Naive thymus-derived CD4-positive, alpha-beta T cell (primary cell): Measurements from ENCODE around the gene SLC39A10. TPM values are rescaled to one million over a fixed set of nuclear protein-coding genes. Genes with fewer than 3 reads are reported as not detected.

Experiments used
- ATAC-seq: fragments of 150-1000 bp; cut with Tn5 transposase; 2 replicates; pipeline ENCODE4 v1.10.0; 2021; ENCODE audit warnings: mild to moderate bottlenecking, moderate library complexity
- CTCF ChIA-PET: fragments of 350-600 bp; sonication (Branson Sonifier 250); formaldehyde crosslinking; loops from one replicate; lab custom pipeline; 2021; ENCODE audit warnings: antibody characterized with exemption; lab: Charles Lee
- POLR2A ChIA-PET: fragments of 350-600 bp; sonication (Branson Sonifier 250); formaldehyde crosslinking; loops from one replicate; lab custom pipeline; 2021; ENCODE audit warnings: antibody characterized with exemption, inconsistent platforms; lab: Charles Lee
- DNase-seq, 9 donors: peaks; one replicate each; pipeline versions ENCODE4 v3.0.0 to v3.0.0-alpha.2; 2020 to 2022; ENCODE audit warnings: mixed read lengths in 1 of 9
- H3K27ac ChIP-seq: one replicate; pipeline ENCODE4 v1.7.0; 2013; ENCODE audit warnings: mild to moderate bottlenecking, low read depth, low read length, moderate library complexity
- H3K27me3 ChIP-seq, 2 donors: one replicate each; pipeline ENCODE4 v1.7.0; 2013; ENCODE audit warnings: low read length in 2 of 2, mild to moderate bottlenecking in 2 of 2, moderate library complexity in 2 of 2; ENCODE audit not compliant: control insufficient read depth in 2 of 2, insufficient read depth in 2 of 2
- H3K36me3 ChIP-seq, 3 experiments: 1 replicate in 2 of 3; 2 replicates in 1 of 3; pipeline ENCODE4 v1.7.0; 2013; ENCODE audit warnings: low read length in 3 of 3, mild to moderate bottlenecking in 3 of 3, moderate library complexity in 1 of 3; ENCODE audit not compliant: insufficient read depth in 3 of 3, control insufficient read depth in 2 of 3
- H3K4me1 ChIP-seq, 2 donors: one replicate each; pipeline ENCODE4 v1.7.0; 2013; ENCODE audit warnings: low read length in 2 of 2, mild to moderate bottlenecking in 2 of 2, moderate library complexity in 1 of 2; ENCODE audit not compliant: control insufficient read depth in 2 of 2, insufficient read depth in 2 of 2
- H3K4me3 ChIP-seq: 2 replicates; pipeline ENCODE4 v1.7.0; 2013; ENCODE audit warnings: mild to moderate bottlenecking, low read length
- H3K9me3 ChIP-seq, 3 experiments: 1 replicate in 2 of 3; 2 replicates in 1 of 3; pipeline ENCODE4 v1.7.0; 2013; ENCODE audit warnings: low read length in 3 of 3; ENCODE audit not compliant: control insufficient read depth in 2 of 3
- H3K27ac Mint-ChIP-seq, 9 donors: one replicate each; pipeline ENCODE4 v1.8.0; 2020 to 2022; ENCODE audit warnings: mixed read lengths in 9 of 9, mild to moderate bottlenecking in 8 of 9, moderate library complexity in 5 of 9, inconsistent platforms in 2 of 9
- H3K27me3 Mint-ChIP-seq, 5 donors: one replicate each; pipeline ENCODE4 v1.8.0; 2021 to 2022; ENCODE audit warnings: mixed read lengths in 5 of 5, mild to moderate bottlenecking in 1 of 5
- H3K36me3 Mint-ChIP-seq, 5 donors: one replicate each; pipeline ENCODE4 v1.8.0; 2020 to 2022; ENCODE audit warnings: mixed read lengths in 5 of 5, mild to moderate bottlenecking in 3 of 5, inconsistent platforms in 1 of 5
- H3K4me1 Mint-ChIP-seq, 7 donors: one replicate each; pipeline ENCODE4 v1.8.0; 2020 to 2022; ENCODE audit warnings: mixed read lengths in 7 of 7, mild to moderate bottlenecking in 3 of 7, inconsistent platforms in 1 of 7
- H3K4me3 Mint-ChIP-seq, 10 donors: one replicate each; pipeline ENCODE4 v1.8.0; 2020 to 2022; ENCODE audit warnings: mild to moderate bottlenecking in 10 of 10, mixed read lengths in 10 of 10, moderate library complexity in 6 of 10, inconsistent platforms in 2 of 10
- H3K9me3 Mint-ChIP-seq, 11 donors: one replicate each; pipeline ENCODE4 v1.8.0; 2020 to 2022; ENCODE audit warnings: mixed read lengths in 11 of 11, mild to moderate bottlenecking in 4 of 11, inconsistent platforms in 1 of 11, moderate library complexity in 1 of 11
- intact Hi-C, 2 donors: fragments of 100-400 bp; cut with micrococcal nuclease; formaldehyde crosslinking; loops; one replicate each; pipeline ENCODE4 v1.15.1; 2023
- polyA plus RNA-seq, 2 donors: library from polyadenylated mRNA; unstranded; fragments of 300-500 nt; fragmentation: Illumina TruSeq; gene quantifications; one replicate each; pipeline ENCODE4 v1.2.3, GENCODE V29; 2021
- total RNA-seq, 6 experiments: library from RNA in 5 of 6; stranded (reverse) in 5 of 6; gene quantifications; 1 replicate in 5 of 6; 2 replicates in 1 of 6; pipeline ENCODE4 v1.2.3 and lab custom pipeline; 2021 to 2026

SLC39A10 gene
- total RNA-seq, result 10 to 100 TPM; 48.3 to 92.9 (median 60.7) TPM
- 10 to 100 TPM in 1 of 2 donors, 1 to 10 TPM in 1; 6.6 to 17.1 TPM for polyA plus RNA-seq
- 70.0 reads per million, percentile 78 among the genes with 10 or more reads in this experiment for total RNA-seq (lab: John Stamatoyannopoulos, UW)

- CTCF ChIA-PET, result interaction anchor here (0.7 to 2.4 kb wide), 10 partner anchors 8 to 1456 kb away, joined by 3 to 21 read pairs (median 4); no protein-coding TSS in a partner anchor
- peaks cover 7 to 36% (median 30%) of the 10 kb centered on the region in 7 donors for H3K4me1 Mint-ChIP-seq
- Histone ChIP-seq H3K27me3 (no peaks in the 10 kb centered on the region), H3K27ac (peak within 1 kb of the TSS; percentile 99), H3K9me3 (no peaks in the 10 kb centered on the region), H3K4me3 (peak within 1 kb of the TSS; percentile 81), H3K4me1 (peaks cover 3 to 24% of the 10 kb centered on the region in 2 donors), H3K36me3 (peaks cover 0 to 7% (median 0%) of the 10 kb centered on the region in 3 experiments)
- peak within 1 kb of the TSS; percentile 100 for H3K27ac Mint-ChIP-seq
- H3K36me3 Mint-ChIP-seq, result peaks cover 4 to 37% (median 12%) of the 10 kb centered on the region in 5 donors
- POLR2A ChIA-PET, result interaction anchor here (0.6 to 5.7 kb wide), 48 partner anchors 9 to 1575 kb away, joined by 3 to 196 read pairs (median 4); partner anchors contain the start of gene DNAH7
- peaks cover 0 to 10% (median 0%) of the 10 kb centered on the region in 11 donors for H3K9me3 Mint-ChIP-seq
- ATAC-seq, result peak; percentile 86
- peak; percentile 95 to 100 (median 98) for DNase-seq
- intact Hi-C loops, result loop anchor here (1.0 to 5.0 kb wide), 11 partner anchors 93 to 1860 kb away; partner anchors contain the start of genes STK17B (in 2 of the 2), DNAH7 (in 1 of the 2) and MOB4 (in 1 of the 2)
- peaks cover 0 to 9% (median 0%) of the 10 kb centered on the region in 5 donors for H3K27me3 Mint-ChIP-seq
- peak within 1 kb of the TSS; percentile 95 to 100 (median 99) for H3K4me3 Mint-ChIP-seq
Measured at GRCh38 chr2:195656859-195657633, at the start of gene SLC39A10. Gene SLC39A10 (plus strand): TSS chr2:195657226. CDS start chr2:195680043, 22,817 bp downstream.

- Histone ChIP-seq H3K4me3 (no peak overlapping the region), H3K27me3 (no peaks in the 10 kb centered on the region), H3K27ac (no peak overlapping the region), H3K9me3 (no peaks in the 10 kb centered on the region), H3K36me3 (no peaks in the 10 kb centered on the region), H3K4me1 (no peaks in the 10 kb centered on the region)
- peaks cover 0 to 3% (median 0%) of the 10 kb centered on the region in 11 donors for H3K9me3 Mint-ChIP-seq
- no peaks in the 10 kb centered on the region for H3K27me3 Mint-ChIP-seq
- H3K27ac Mint-ChIP-seq, result no peak overlapping the region
- H3K36me3 Mint-ChIP-seq, result peaks cover 0 to 22% (median 0%) of the 10 kb centered on the region in 5 donors
- no peak for DNase-seq
- CTCF ChIA-PET, result interaction anchor here (0.5 to 0.6 kb wide), 3 partner anchors 11 to 516 kb away, joined by 3 to 5 read pairs (median 3); no protein-coding TSS in a partner anchor
- intact Hi-C loops, result no loop called here
- H3K4me1 Mint-ChIP-seq, result peaks cover 5 to 33% (median 22%) of the 10 kb centered on the region in 7 donors
- no peak for ATAC-seq
- no peak overlapping the region for H3K4me3 Mint-ChIP-seq
- POLR2A ChIA-PET, result interaction anchor here (0.7 to 1.0 kb wide), 3 partner anchors 11 to 459 kb away, joined by 3 read pairs; no protein-coding TSS in a partner anchor
Measured at GRCh38 chr2:195608768-195609454, 48.1 kb upstream of the SLC39A10 start.

- Mint-ChIP-seq H3K36me3 (peaks cover 0 to 16% (median 0%) of the 10 kb centered on the region in 5 donors), H3K4me3 (no peak overlapping the region), H3K4me1 (peaks cover 2 to 31% (median 16%) of the 10 kb centered on the region in 7 donors), H3K27me3 (no peaks in the 10 kb centered on the region), H3K9me3 (no peaks in the 10 kb centered on the region), H3K27ac (no peak overlapping the region)
- H3K27me3 ChIP-seq, result no peaks in the 10 kb centered on the region
- ATAC-seq, result peak; percentile 53
- CTCF ChIA-PET, result interaction anchor here (0.6 kb wide), 1 partner anchor 201 kb away, joined by 4 read pairs; no protein-coding TSS in a partner anchor
- DNase-seq, result no peak
- H3K4me1 ChIP-seq, result no peaks in the 10 kb centered on the region
- H3K4me3 ChIP-seq, result no peak overlapping the region
- no peaks in the 10 kb centered on the region for H3K9me3 ChIP-seq
- H3K27ac ChIP-seq, result no peak overlapping the region
- H3K36me3 ChIP-seq, result no peaks in the 10 kb centered on the region
- intact Hi-C loops, result no loop called here
- POLR2A ChIA-PET, result no interaction called here
Measured at GRCh38 chr2:195610717-195611116, 46.3 kb upstream of the SLC39A10 start.

- H3K27ac Mint-ChIP-seq, result peak overlapping the region in 5 of 9 donors; percentile 4 to 77 (median 43)
- CTCF ChIA-PET, result interaction anchor here (1.1 kb wide), 1 partner anchor 12 kb away, joined by 3 read pairs; no protein-coding TSS in a partner anchor
Measured at GRCh38 chr2:195612611-195613495, 44.2 kb upstream of the SLC39A10 start.

GRCh38 chr2:195613922-195614321 is 43.1 kb upstream of the SLC39A10 start:
- intact Hi-C loops, result loop anchor here in 1 of 2 donors (2.0 kb wide), 1 partner anchor 17 kb away; no protein-coding TSS in a partner anchor

More at GRCh38 chr2:195612611-195613495, 44.2 kb upstream of the SLC39A10 start:
- Histone ChIP-seq H3K4me1 (no peaks in the 10 kb centered on the region), H3K36me3 (no peaks in the 10 kb centered on the region), H3K27me3 (no peaks in the 10 kb centered on the region), H3K4me3 (no peak overlapping the region), H3K27ac (no peak overlapping the region), H3K9me3 (no peaks in the 10 kb centered on the region)
- intact Hi-C loops, result loop anchor here in 1 of 2 donors (2.0 kb wide), 1 partner anchor 16 kb away; no protein-coding TSS in a partner anchor
- POLR2A ChIA-PET, result interaction anchor here (0.9 to 1.6 kb wide), 3 partner anchors 12 to 44 kb away, joined by 3 to 5 read pairs (median 5); partner anchors contain the start of gene SLC39A10
- no peaks in the 10 kb centered on the region for H3K9me3 Mint-ChIP-seq
- H3K36me3 Mint-ChIP-seq, result peaks cover 0 to 12% (median 0%) of the 10 kb centered on the region in 5 donors
- H3K4me3 Mint-ChIP-seq, result peak overlapping the region in 1 of 10 donors; percentile 17
- peaks cover 0 to 30% (median 16%) of the 10 kb centered on the region in 7 donors for H3K4me1 Mint-ChIP-seq
- H3K27me3 Mint-ChIP-seq, result no peaks in the 10 kb centered on the region
- DNase-seq (no peak), ATAC-seq (no peak)

More at GRCh38 chr2:195613922-195614321, 43.1 kb upstream of the SLC39A10 start:
- DNase-seq (no peak), ATAC-seq (no peak)
- Histone ChIP-seq H3K9me3 (no peaks in the 10 kb centered on the region), H3K4me3 (no peak overlapping the region), H3K27me3 (no peaks in the 10 kb centered on the region), H3K36me3 (no peaks in the 10 kb centered on the region), H3K27ac (no peak overlapping the region), H3K4me1 (no peaks in the 10 kb centered on the region)
- ChIA-PET POLR2A (interaction anchor here (0.5 to 1.6 kb wide), 5 partner anchors 12 to 1894 kb away, joined by 3 to 5 read pairs (median 5); partner anchors contain the start of gene SLC39A10), CTCF (interaction anchor here (0.6 to 1.0 kb wide), 3 partner anchors 14 to 137 kb away, joined by 3 to 4 read pairs (median 4); no protein-coding TSS in a partner anchor)
- Mint-ChIP-seq H3K9me3 (no peaks in the 10 kb centered on the region), H3K36me3 (peaks cover 0 to 10% (median 0%) of the 10 kb centered on the region in 5 donors), H3K4me3 (no peak overlapping the region), H3K27me3 (no peaks in the 10 kb centered on the region), H3K4me1 (peaks cover 0 to 33% (median 12%) of the 10 kb centered on the region in 7 donors), H3K27ac (peak overlapping the region in 3 of 9 donors; percentile 9 to 84 (median 72))
